Measurements from ENCODE around the gene HDAC1. TPM values are rescaled to one million over a fixed set of nuclear protein-coding genes. Genes with fewer than 3 reads are reported as not detected.

The HDAC1 gene
- total RNA-seq, 1 donor from 2014 or later: 75.0 TPM

- no peak overlapping the region for H3K4me3 ChIP-seq
- no peak for DNase-seq (ENCODE audit: low spot score in 2 of 2)
- H3K4me1 ChIP-seq: no peaks in the 10 kb centered on the region
- H3K9me3 ChIP-seq: no peaks in the 10 kb centered on the region
- no peak overlapping the region for H3K27ac ChIP-seq
- TF ChIP-seq CTCF (IDR thresholded peaks at IDR 0.05): no peak
- H3K36me3 ChIP-seq: peaks cover 16 to 36% of the 10 kb centered on the region in 2 donors
- intact Hi-C loops (cut with DNase I): no loop called here
- H3K27me3 ChIP-seq: no peaks in the 10 kb centered on the region
Observed at GRCh38 chr1:32316903-32317277, 25.0 kb downstream of the HDAC1 start.

- H3K27me3 ChIP-seq: no peaks in the 10 kb centered on the region
- intact Hi-C loops (cut with DNase I): no loop called here
- H3K4me1 ChIP-seq: no peaks in the 10 kb centered on the region
- no peak overlapping the region for H3K4me3 ChIP-seq
- H3K9me3 ChIP-seq: no peaks in the 10 kb centered on the region
- no peak overlapping the region for H3K27ac ChIP-seq
- no peak for DNase-seq (ENCODE audit: low spot score in 2 of 2)
- peaks cover 16 to 36% of the 10 kb centered on the region in 2 donors for H3K36me3 ChIP-seq
- TF ChIP-seq CTCF (IDR thresholded peaks at IDR 0.05): no peak
Observed at GRCh38 chr1:32318127-32318869, 26.4 kb downstream of the HDAC1 start.

- no peaks in the 10 kb centered on the region for H3K4me1 ChIP-seq
- no peaks in the 10 kb centered on the region for H3K9me3 ChIP-seq
- no peak overlapping the region for H3K4me3 ChIP-seq
- H3K27me3 ChIP-seq: no peaks in the 10 kb centered on the region
- DNase-seq (ENCODE audit: low spot score in 2 of 2): no peak
- intact Hi-C loops (cut with DNase I): no loop called here
- H3K27ac ChIP-seq: no peak overlapping the region
- peaks cover 24 to 53% of the 10 kb centered on the region in 2 donors for H3K36me3 ChIP-seq
- TF ChIP-seq CTCF (IDR thresholded peaks at IDR 0.05): no peak
Observed at GRCh38 chr1:32321712-32322291, 29.9 kb downstream of the HDAC1 start.

- peaks cover 45 to 73% of the 10 kb centered on the region in 2 donors for H3K36me3 ChIP-seq
- no peak for TF ChIP-seq CTCF (IDR thresholded peaks at IDR 0.05)
- no peak overlapping the region for H3K4me3 ChIP-seq
- H3K4me1 ChIP-seq: no peaks in the 10 kb centered on the region
- no peak for DNase-seq (ENCODE audit: low spot score in 2 of 2)
- intact Hi-C loops (cut with DNase I): no loop called here
- no peak overlapping the region for H3K27ac ChIP-seq
- no peaks in the 10 kb centered on the region for H3K9me3 ChIP-seq
- H3K27me3 ChIP-seq: no peaks in the 10 kb centered on the region
Observed at GRCh38 chr1:32327204-32327603, 35.3 kb downstream of the HDAC1 start.

GRCh38 chr1:32329931-32330466 lies 38.1 kb downstream of the HDAC1 start:
- Histone ChIP-seq H3K27ac (no peak overlapping the region), H3K4me3 (no peak overlapping the region), H3K36me3 (peaks cover 44 to 69% of the 10 kb centered on the region in 2 donors), H3K27me3 (no peaks in the 10 kb centered on the region), H3K9me3 (no peaks in the 10 kb centered on the region), H3K4me1 (peaks cover 0 to 6% of the 10 kb centered on the region in 2 donors)
- DNase-seq (ENCODE audit: low spot score in 2 of 2): no peak
- intact Hi-C loops (cut with DNase I): no loop called here
- TF ChIP-seq CTCF (IDR thresholded peaks at IDR 0.05): no peak
